OCI-LY7 (cell line): Measurements from ENCODE around the gene SYT13. TPM values are rescaled to one million over a fixed set of nuclear protein-coding genes. Genes with fewer than 3 reads are reported as not detected.

Experiments used
- BruUV-seq: library from RNA; stranded (reverse); fragments of 400-500 nt; replicated peaks from 2 replicates; lab custom pipeline; 2021; lab: Mats Ljungman, UMichigan
- CTCF ChIA-PET: fragments of 300-600 bp; sonication (Branson Sonifier 250); formaldehyde crosslinking; loops from one replicate; lab custom pipeline; 2022; ENCODE audit warnings: antibody characterized with exemption; ENCODE audit not compliant: unreplicated experiment; lab: Charles Lee
- POLR2A ChIA-PET: fragments of 300-600 bp; sonication (Branson Sonifier 250); formaldehyde crosslinking; loops from one replicate; lab custom pipeline; 2022; ENCODE audit warnings: antibody characterized with exemption; lab: Charles Lee
- DNase-seq: peaks from one replicate; pipeline ENCODE4 v3.0.0-alpha.2; 2015; ENCODE audit warnings: low spot score
- H2AFZ ChIP-seq: fragments of 200-600 bp; sonication (generic), shearing (Covaris generic); 2 replicates; pipeline ENCODE4 v1.6.1; 2014; ENCODE audit warnings: mild to moderate bottlenecking, antibody characterized with exemption, low read length, moderate library complexity
- H3K27ac ChIP-seq: fragments of 200-600 bp; sonication (generic); 2 replicates; pipeline ENCODE4 v1.5.1; 2014; ENCODE audit warnings: mixed run types, low read depth, mild to moderate bottlenecking, moderate library complexity, low read length, inconsistent platforms; ENCODE audit not compliant: poor library complexity, severe bottlenecking
- H3K36me3 ChIP-seq: fragments of 200-600 bp; sonication (generic); 2 replicates; pipeline ENCODE4 v1.6.1; 2014; ENCODE audit warnings: mild to moderate bottlenecking, antibody characterized with exemption, low read length, moderate library complexity, mixed read lengths; ENCODE audit not compliant: insufficient read depth
- H3K4me1 ChIP-seq: fragments of 200-600 bp; sonication (generic); 2 replicates; pipeline ENCODE4 v1.5.1; 2014; ENCODE audit warnings: mild to moderate bottlenecking, low read length; ENCODE audit not compliant: insufficient read depth, poor library complexity, severe bottlenecking
- H3K4me2 ChIP-seq: fragments of 200-600 bp; sonication (generic); 2 replicates; pipeline ENCODE4 v1.6.1; 2014; ENCODE audit warnings: mild to moderate bottlenecking, low read length
- H3K4me3 ChIP-seq: fragments of 200-600 bp; sonication (generic); 2 replicates; pipeline ENCODE4 v1.5.1; 2014; ENCODE audit warnings: mild to moderate bottlenecking, low read depth, low read length; ENCODE audit not compliant: poor library complexity, severe bottlenecking
- H3K79me2 ChIP-seq: fragments of 200-600 bp; sonication (generic); 2 replicates; pipeline ENCODE4 v1.6.1; 2016; ENCODE audit warnings: low read depth, mild to moderate bottlenecking, low read length, moderate library complexity, mixed read lengths; ENCODE audit not compliant: insufficient read depth
- H3K9me2 ChIP-seq: fragments of 200-600 bp; sonication (generic); 2 replicates; pipeline ENCODE4 v1.6.1; 2016; ENCODE audit warnings: mild to moderate bottlenecking, low read length, mixed read lengths; ENCODE audit not compliant: insufficient read depth
- H3K9me3 ChIP-seq: fragments of 200-600 bp; sonication (generic); 2 replicates; pipeline ENCODE4 v1.6.1; 2014; ENCODE audit warnings: mild to moderate bottlenecking, mixed run types, low read length, mixed read lengths
- H4K20me1 ChIP-seq: fragments of 200-600 bp; sonication (generic); 2 replicates; pipeline ENCODE4 v1.6.1; 2014; ENCODE audit warnings: mild to moderate bottlenecking, antibody characterized with exemption, low read length, moderate library complexity, mixed read lengths; ENCODE audit not compliant: insufficient read depth
- EZH2phosphoT487 ChIP-seq: fragments of 200-600 bp; sonication (generic); IDR thresholded peaks from 2 replicates; pipeline ENCODE4 v1.6.1; 2018; ENCODE audit warnings: low read depth, borderline replicate concordance, mild to moderate bottlenecking, mixed run types, antibody characterized with exemption, low read length, moderate library complexity, mixed read lengths
- intact Hi-C: fragments of 100-400 bp; cut with micrococcal nuclease; formaldehyde crosslinking; loops from one replicate; pipeline ENCODE4 v1.10.0; 2022; ENCODE audit not compliant: unreplicated experiment
- total RNA-seq, 2 experiments: library from RNA; depleted of rRNA in 1 of 2; stranded (reverse); fragments of >200 nt in 1 of 2; shearing (Covaris generic) in 1 of 2; gene quantifications; 2 replicates each; pipeline ENCODE4 v1.2.3, GENCODE V29; 2014 to 2022
- TF ChIP-seq, protein P1 (sequence below): fragments of 200-600 bp; sonication (generic); conservative IDR thresholded peaks from 2 replicates; pipeline ENCODE4 v1.5.1; 2014; ENCODE audit warnings: mild to moderate bottlenecking, antibody characterized with exemption, low read length, moderate library complexity, mixed read lengths

Gene SYT13
- total RNA-seq, 2 experiments from 2014 or later = not detected

DNA sequence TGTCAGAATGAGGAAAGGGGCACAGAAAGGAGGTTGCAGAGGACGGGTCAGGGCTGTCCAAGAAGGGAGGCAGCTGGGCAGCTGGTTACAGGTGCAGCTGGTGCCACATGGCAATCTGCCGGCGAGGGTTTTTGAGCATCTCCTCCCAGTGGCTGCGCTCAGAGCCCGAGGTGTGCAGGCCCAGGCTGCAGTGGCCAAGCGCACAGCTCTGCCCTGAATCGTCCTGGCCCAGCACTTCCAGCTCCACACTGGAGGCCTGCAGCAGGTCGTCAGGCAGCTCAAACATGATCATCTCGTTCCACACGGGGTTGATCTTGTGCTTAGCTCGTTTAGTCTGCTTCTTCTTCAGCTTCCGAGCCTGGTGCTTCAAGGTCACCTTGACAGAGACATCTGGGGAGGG, 42.2 kb downstream of the SYT13 start:
- Histone ChIP-seq H2AFZ (no peak overlapping the region), H3K36me3 (no peaks in the 10 kb centered on the region), H3K79me2 (no peaks in the 10 kb centered on the region), H3K9me3 (no peaks in the 10 kb centered on the region), H3K4me1 (no peaks in the 10 kb centered on the region), H3K9me2 (no peaks in the 10 kb centered on the region), H4K20me1 (no peaks in the 10 kb centered on the region), H3K4me2 (no peak overlapping the region), H3K27ac (no peak overlapping the region), H3K4me3 (no peak overlapping the region)
- TF ChIP-seq, protein P1, sequence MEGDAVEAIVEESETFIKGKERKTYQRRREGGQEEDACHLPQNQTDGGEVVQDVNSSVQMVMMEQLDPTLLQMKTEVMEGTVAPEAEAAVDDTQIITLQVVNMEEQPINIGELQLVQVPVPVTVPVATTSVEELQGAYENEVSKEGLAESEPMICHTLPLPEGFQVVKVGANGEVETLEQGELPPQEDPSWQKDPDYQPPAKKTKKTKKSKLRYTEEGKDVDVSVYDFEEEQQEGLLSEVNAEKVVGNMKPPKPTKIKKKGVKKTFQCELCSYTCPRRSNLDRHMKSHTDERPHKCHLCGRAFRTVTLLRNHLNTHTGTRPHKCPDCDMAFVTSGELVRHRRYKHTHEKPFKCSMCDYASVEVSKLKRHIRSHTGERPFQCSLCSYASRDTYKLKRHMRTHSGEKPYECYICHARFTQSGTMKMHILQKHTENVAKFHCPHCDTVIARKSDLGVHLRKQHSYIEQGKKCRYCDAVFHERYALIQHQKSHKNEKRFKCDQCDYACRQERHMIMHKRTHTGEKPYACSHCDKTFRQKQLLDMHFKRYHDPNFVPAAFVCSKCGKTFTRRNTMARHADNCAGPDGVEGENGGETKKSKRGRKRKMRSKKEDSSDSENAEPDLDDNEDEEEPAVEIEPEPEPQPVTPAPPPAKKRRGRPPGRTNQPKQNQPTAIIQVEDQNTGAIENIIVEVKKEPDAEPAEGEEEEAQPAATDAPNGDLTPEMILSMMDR = no peak
- no peak for TF ChIP-seq EZH2phosphoT487
- CTCF ChIA-PET = no interaction called here
- no peak for DNase-seq
- POLR2A ChIA-PET = no interaction called here
- intact Hi-C loops = no loop called here
- no TSS peak for BruUV-seq

DNA sequence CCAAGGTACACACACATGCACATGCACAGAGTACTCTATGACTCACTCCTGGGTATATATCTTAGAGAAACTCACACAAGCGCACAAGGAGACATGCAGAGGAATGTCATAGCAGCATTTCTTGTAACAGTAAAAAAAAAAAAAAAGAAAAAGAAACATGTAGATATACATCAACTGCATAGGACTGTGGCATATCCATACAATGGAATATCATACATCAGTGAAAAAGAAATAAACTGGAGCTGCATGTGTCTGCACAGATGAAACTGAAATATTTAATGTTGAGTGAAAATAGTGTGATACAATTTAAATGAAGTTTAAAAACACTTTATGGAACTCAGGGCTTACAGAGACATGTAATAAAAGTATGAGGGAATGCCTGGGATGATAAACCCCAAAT, 46.4 kb downstream of the SYT13 start:
- Histone ChIP-seq H3K9me3 (no peaks in the 10 kb centered on the region), H3K4me1 (no peaks in the 10 kb centered on the region), H3K79me2 (no peaks in the 10 kb centered on the region), H2AFZ (no peak overlapping the region), H3K4me3 (no peak overlapping the region), H4K20me1 (no peaks in the 10 kb centered on the region), H3K4me2 (no peak overlapping the region), H3K9me2 (no peaks in the 10 kb centered on the region), H3K36me3 (no peaks in the 10 kb centered on the region), H3K27ac (no peak overlapping the region)
- BruUV-seq = no TSS peak
- ChIA-PET POLR2A (no interaction called here), CTCF (no interaction called here)
- intact Hi-C loops = no loop called here
- TF ChIP-seq, protein P1 = no peak
- no peak for TF ChIP-seq EZH2phosphoT487
- no peak for DNase-seq

DNA sequence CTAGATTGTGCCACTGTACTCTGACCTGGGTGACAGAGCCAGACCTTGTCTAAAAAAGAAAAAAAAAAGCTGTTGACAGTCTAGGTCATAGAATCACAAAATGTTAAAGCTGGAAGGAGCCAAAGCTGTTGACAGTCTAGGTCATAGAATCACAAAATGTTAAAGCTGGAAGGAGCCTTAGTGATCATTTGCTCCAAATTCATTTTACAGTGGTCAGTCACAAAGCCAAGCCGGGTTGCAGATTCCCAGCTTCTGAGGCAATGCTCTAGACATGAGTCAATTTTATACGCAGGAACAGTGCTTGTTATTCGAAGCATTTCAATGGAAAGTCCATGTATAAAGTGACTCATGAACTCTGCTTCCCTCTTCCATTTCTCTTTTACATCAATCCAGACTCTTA, 47.4 kb downstream of the SYT13 start:
- Histone ChIP-seq H3K4me3 (no peak overlapping the region), H3K79me2 (no peaks in the 10 kb centered on the region), H3K4me1 (no peaks in the 10 kb centered on the region), H3K4me2 (no peak overlapping the region), H3K36me3 (no peaks in the 10 kb centered on the region), H3K9me3 (no peaks in the 10 kb centered on the region), H2AFZ (no peak overlapping the region), H3K27ac (no peak overlapping the region), H3K9me2 (no peaks in the 10 kb centered on the region), H4K20me1 (no peaks in the 10 kb centered on the region)
- POLR2A ChIA-PET = interaction anchor here (0.6 kb wide), 1 partner anchor 159 kb away, joined by 3 read pairs; no protein-coding TSS in a partner anchor
- CTCF ChIA-PET = no interaction called here
- no peak for DNase-seq
- TF ChIP-seq, protein P1 = no peak
- TF ChIP-seq EZH2phosphoT487 = no peak
- BruUV-seq = no TSS peak
- intact Hi-C loops = no loop called here
